GM18907 (cell line): Measurements from ENCODE around the gene ARID1B.
"Not testable (repeated sequence)": the region's sequence is repeated elsewhere in the genome, so short reads cannot be mapped to it uniquely, and the experiment has no call there.

Source experiments
- ATAC-seq: cut with Tn5 transposase; IDR thresholded peaks from one replicate; pipeline ENCODE4 v1.9.1; 2021; ENCODE audit warnings: mild to moderate bottlenecking, moderate library complexity; ENCODE audit not compliant: unreplicated experiment

ARID1B gene

GRCh38 chr6:157144859-157145568, 367.8 kb downstream of the ARID1B start:
- ATAC-seq, result no peak

- no peak for ATAC-seq
Measured at GRCh38 chr6:157145656-157146285, 368.6 kb downstream of the ARID1B start.

GRCh38 chr6:157147054-157148026, 370.2 kb downstream of the ARID1B start:
- not testable (repeated sequence) for ATAC-seq

GRCh38 chr6:157148391-157149323, 371.5 kb downstream of the ARID1B start:
- no peak for ATAC-seq

GRCh38 chr6:157150076-157150475, 372.9 kb downstream of the ARID1B start:
- no peak for ATAC-seq

- ATAC-seq, result no peak
Measured at GRCh38 chr6:157151029-157151428, 373.9 kb downstream of the ARID1B start.

GRCh38 chr6:157151989-157152388, 374.8 kb downstream of the ARID1B start:
- ATAC-seq, result no peak

GRCh38 chr6:157152556-157152955, 375.4 kb downstream of the ARID1B start:
- ATAC-seq, result no peak

- ATAC-seq, result no peak
Measured at GRCh38 chr6:157155804-157156203, 378.6 kb downstream of the ARID1B start.

GRCh38 chr6:157157258-157157657, 380.1 kb downstream of the ARID1B start:
- ATAC-seq, result no peak

- no peak for ATAC-seq
Measured at GRCh38 chr6:157158456-157158855, 381.3 kb downstream of the ARID1B start.

GRCh38 chr6:157158897-157159296, 381.7 kb downstream of the ARID1B start:
- no peak for ATAC-seq

GRCh38 chr6:157159348-157159747, 382.2 kb downstream of the ARID1B start:
- ATAC-seq, result no peak

- ATAC-seq, result no peak
Measured at GRCh38 chr6:157161912-157162311, 384.7 kb downstream of the ARID1B start.

- ATAC-seq, result no peak
Measured at GRCh38 chr6:157162766-157163433, 385.7 kb downstream of the ARID1B start.

- ATAC-seq, result no peak
Measured at GRCh38 chr6:157163434-157164159, 386.4 kb downstream of the ARID1B start.

GRCh38 chr6:157164972-157165371, 387.8 kb downstream of the ARID1B start:
- ATAC-seq, result no peak

- ATAC-seq, result no peak
Measured at GRCh38 chr6:157166784-157167183, 389.6 kb downstream of the ARID1B start.

- ATAC-seq, result no peak
Measured at GRCh38 chr6:157167837-157168236, 390.7 kb downstream of the ARID1B start.
